GM23338 (cell line): Measurements from ENCODE around the gene PTCD3. TPM values are rescaled to one million over a fixed set of nuclear protein-coding genes. Genes with fewer than 3 reads are reported as not detected.

Experiments used
- ATAC-seq: fragments of 200-7000 bp; cut with Tn5 transposase; 3 replicates; pipeline ENCODE4 v1.9.1; 2020
- DNase-seq: peaks from one replicate; pipeline ENCODE4 v3.0.0-alpha.2; 2015; ENCODE audit warnings: low spot score
- H2AFZ ChIP-seq: fragments of 200-600 bp; sonication (generic); 2 replicates; pipeline ENCODE4 v1.8.0; 2016; ENCODE audit warnings: antibody characterized with exemption, mild to moderate bottlenecking, moderate library complexity
- H3F3A ChIP-seq: fragments of 200-600 bp; sonication (generic); replicated peaks from 2 replicates; pipeline ENCODE4 v1.8.0; 2017; ENCODE audit warnings: antibody characterized with exemption, mixed run types, low read depth
- H3K27ac ChIP-seq: fragments of 200-600 bp; sonication (generic); 2 replicates; pipeline ENCODE4 v1.6.1; 2016; ENCODE audit warnings: low read depth
- H3K27me3 ChIP-seq: fragments of 200-600 bp; sonication (generic); 2 replicates; pipeline ENCODE4 v1.8.0; 2016; ENCODE audit warnings: mild to moderate bottlenecking, mixed run types, moderate library complexity; ENCODE audit not compliant: insufficient read depth
- H3K36me3 ChIP-seq: fragments of 200-600 bp; sonication (generic); 2 replicates; pipeline ENCODE4 v1.8.0; 2016; ENCODE audit warnings: mild to moderate bottlenecking; ENCODE audit not compliant: insufficient read depth
- H3K4me1 ChIP-seq: fragments of 200-600 bp; sonication (generic); 2 replicates; pipeline ENCODE4 v1.8.0; 2016; ENCODE audit warnings: mild to moderate bottlenecking, moderate library complexity; ENCODE audit not compliant: insufficient read depth
- H3K4me2 ChIP-seq: fragments of 200-600 bp; sonication (generic); 2 replicates; pipeline ENCODE4 v1.7.1; 2017; ENCODE audit warnings: mixed run types
- H3K4me3 ChIP-seq: fragments of 200-600 bp; sonication (generic); 2 replicates; pipeline ENCODE4 v1.6.1; 2016; ENCODE audit warnings: mixed run types
- H3K79me2 ChIP-seq: fragments of 200-600 bp; sonication (generic); replicated peaks from 2 replicates; pipeline ENCODE4 v1.8.0; 2017; ENCODE audit warnings: mild to moderate bottlenecking; ENCODE audit not compliant: insufficient read depth
- H3K9me2 ChIP-seq: fragments of 200-600 bp; sonication (generic); 2 replicates; pipeline ENCODE4 v1.8.0; 2017; ENCODE audit not compliant: insufficient read depth
- H4K20me1 ChIP-seq: fragments of 200-600 bp; sonication (generic); replicated peaks from 2 replicates; pipeline ENCODE4 v1.8.0; 2017; ENCODE audit warnings: mild to moderate bottlenecking; ENCODE audit not compliant: insufficient read depth
- H3K27ac Mint-ChIP-seq: 2 replicates; pipeline ENCODE4 v1.8.0; 2020; ENCODE audit warnings: inconsistent platforms, mild to moderate bottlenecking, moderate library complexity, mixed read lengths
- H3K27me3 Mint-ChIP-seq: 3 replicates; pipeline ENCODE4 v1.8.0; 2022; ENCODE audit warnings: low read depth, mild to moderate bottlenecking, moderate library complexity, mixed read lengths, inconsistent platforms; ENCODE audit not compliant: insufficient read depth, poor library complexity
- H3K36me3 Mint-ChIP-seq: 3 replicates; pipeline ENCODE4 v1.8.0; 2021; ENCODE audit warnings: low read depth, mild to moderate bottlenecking, inconsistent platforms, moderate library complexity, mixed read lengths
- H3K4me1 Mint-ChIP-seq: 3 replicates; pipeline ENCODE4 v1.8.0; 2020; ENCODE audit warnings: mild to moderate bottlenecking, inconsistent platforms, mixed read lengths
- H3K4me3 Mint-ChIP-seq: 3 replicates; pipeline ENCODE4 v1.8.0; 2021; ENCODE audit warnings: moderate library complexity, mild to moderate bottlenecking, inconsistent platforms, mixed read lengths
- H3K9me3 Mint-ChIP-seq: 3 replicates; pipeline ENCODE4 v1.8.0; 2020; ENCODE audit warnings: moderate library complexity, mild to moderate bottlenecking, inconsistent platforms, mixed read lengths
- CREB1 ChIP-seq: fragments of 250-450 bp; sonication (Bioruptor Pico); IDR thresholded peaks from 2 replicates; pipeline ENCODE4 v1.5.0; 2020; ENCODE audit warnings: low read depth, mild to moderate bottlenecking, moderate library complexity
- CTCF ChIP-seq, 2 experiments: fragments of 200-600 bp in 1 of 2; sonication (generic) in 1 of 2; conservative IDR thresholded peaks; 2 replicates each; pipeline versions ENCODE4 v1.5.1 to v1.6.1; 2016 to 2017; ENCODE audit warnings: antibody characterized with exemption in 2 of 2, low read depth in 2 of 2, mild to moderate bottlenecking in 2 of 2, moderate library complexity in 1 of 2
- ETS1 ChIP-seq: IDR thresholded peaks from 2 replicates; pipeline ENCODE4 v1.6.1; 2016; ENCODE audit warnings: antibody characterized with exemption
- EZH2 ChIP-seq: fragments of 200-600 bp; sonication (generic); IDR thresholded peaks from one replicate; pipeline ENCODE4 v1.8.0; 2017; ENCODE audit warnings: antibody characterized with exemption, mild to moderate bottlenecking, low read depth; ENCODE audit not compliant: unreplicated experiment
- JUNB ChIP-seq: IDR thresholded peaks from one replicate; pipeline ENCODE4 v1.6.1; 2016; ENCODE audit warnings: antibody characterized with exemption; ENCODE audit not compliant: unreplicated experiment
- NANOG ChIP-seq: IDR thresholded peaks from 2 replicates; pipeline ENCODE4 v1.6.1; 2016; ENCODE audit warnings: antibody characterized with exemption, borderline replicate concordance
- POLR2AphosphoS5 ChIP-seq: IDR thresholded peaks from 2 replicates; pipeline ENCODE4 v1.6.1; 2016; ENCODE audit warnings: antibody characterized with exemption, low read depth
- ZNF331 ChIP-seq: fragments of 250-450 bp; sonication (Bioruptor Pico); IDR thresholded peaks from 2 replicates; pipeline ENCODE4 v1.5.0; 2020; ENCODE audit warnings: low read depth, mild to moderate bottlenecking, moderate library complexity
- ZNF462 ChIP-seq: fragments of 250-450 bp; sonication (Bioruptor Pico); IDR thresholded peaks from 2 replicates; pipeline ENCODE4 v1.5.0; 2020; ENCODE audit warnings: mild to moderate bottlenecking, moderate library complexity
- polyA plus RNA-seq: library from polyadenylated mRNA; unstranded; fragments of >200 nt; fragmentation: Nextera tagmentation; extraction: Ambion mirVana; gene quantifications from 2 replicates; pipeline ENCODE4 v1.2.1, GENCODE V29; 2016
- total RNA-seq: library from RNA; depleted of rRNA; stranded (reverse); fragments of >200 nt; shearing (Covaris generic); gene quantifications from 2 replicates; pipeline ENCODE4 v1.2.3, GENCODE V29; 2014

The PTCD3 gene
- total and polyA plus RNA-seq, 2 experiments from 2014 or later: 140 to 223 TPM

GRCh38 chr2:86074256-86074655 is 31.8 kb upstream of the PTCD3 start (continued):
- no peak for TF ChIP-seq CTCF (conservative IDR thresholded peaks at IDR 0.05; ENCODE audit: low read depth in 2 of 2)

- TF ChIP-seq ETS1 (no peak), EZH2 (no peak), ZNF462 (CRISPR knock-in tag) (no peak), JUNB (no peak), NANOG (no peak), ZNF331 (CRISPR knock-in tag) (no peak), POLR2AphosphoS5 (no peak), CTCF (conservative IDR thresholded peaks at IDR 0.05; ENCODE audit: low read depth in 2 of 2) (no peak), CREB1 (no peak)
- ATAC-seq: no peak
- peaks cover 54% of the 10 kb centered on the region for H3K36me3 ChIP-seq
- no peaks in the 10 kb centered on the region for H3K4me1 ChIP-seq
- H3K79me2 ChIP-seq: no peaks in the 10 kb centered on the region
- no peak overlapping the region for H3K27ac Mint-ChIP-seq
- no peak overlapping the region for H2AFZ ChIP-seq
- H3K4me1 Mint-ChIP-seq: no peaks in the 10 kb centered on the region
- H3K9me3 Mint-ChIP-seq: no peaks in the 10 kb centered on the region
- no peaks in the 10 kb centered on the region for H3F3A ChIP-seq
- peaks cover 13% of the 10 kb centered on the region for H4K20me1 ChIP-seq
- H3K27me3 Mint-ChIP-seq: peaks cover 3% of the 10 kb centered on the region
- no peak overlapping the region for H3K4me2 ChIP-seq
- H3K27me3 ChIP-seq: no peaks in the 10 kb centered on the region
- no peak overlapping the region for H3K27ac ChIP-seq
- no peak overlapping the region for H3K4me3 Mint-ChIP-seq
- no peaks in the 10 kb centered on the region for H3K9me2 ChIP-seq
- no peak overlapping the region for H3K4me3 ChIP-seq
- H3K36me3 Mint-ChIP-seq: peaks cover 89% of the 10 kb centered on the region
- no peak for DNase-seq
Observed at GRCh38 chr2:86074811-86075210, 31.2 kb upstream of the PTCD3 start.
